A673 (cell line): Measurements from ENCODE around the gene BBS12. TPM values are rescaled to one million over a fixed set of nuclear protein-coding genes. Genes with fewer than 3 reads are reported as not detected.
A peak's percentile ranks its signal among the peaks of the same experiment; 100 is the strongest.

Experiments used
- BruUV-seq: library from RNA; stranded (reverse); fragments of 400-500 nt; replicated peaks from 2 replicates; lab custom pipeline; 2021; lab: Mats Ljungman, UMichigan
- CTCF ChIA-PET: fragments of 300-600 bp; sonication (Branson Sonifier 250); formaldehyde crosslinking; loops from one replicate; lab custom pipeline; 2022; ENCODE audit warnings: antibody characterized with exemption; lab: Charles Lee
- POLR2A ChIA-PET: fragments of 300-600 bp; sonication (Branson Sonifier 250); formaldehyde crosslinking; loops from one replicate; lab custom pipeline; 2022; ENCODE audit warnings: antibody characterized with exemption; ENCODE audit not compliant: low non-redundant PET; lab: Charles Lee
- DNase-seq: peaks from one replicate; pipeline ENCODE4 v3.0.0-alpha.2; 2015; ENCODE audit warnings: low spot score
- H3K27ac ChIP-seq: fragments of 200-600 bp; sonication (generic); 2 replicates; pipeline ENCODE4 v1.5.1; 2016; ENCODE audit warnings: mixed run types, low read depth, mild to moderate bottlenecking, mixed read lengths, antibody characterized with exemption, low read length; ENCODE audit not compliant: poor library complexity, severe bottlenecking
- H3K27me3 ChIP-seq: fragments of 200-600 bp; sonication (generic); replicated peaks from 2 replicates; pipeline ENCODE4 v1.6.1; 2017; ENCODE audit warnings: mixed run types, low read depth, mild to moderate bottlenecking, mixed read lengths, antibody characterized with exemption, low read length; ENCODE audit not compliant: insufficient read depth, poor library complexity
- H3K36me3 ChIP-seq: fragments of 200-600 bp; sonication (generic); 2 replicates; pipeline ENCODE4 v1.6.1; 2016; ENCODE audit warnings: mixed run types, mild to moderate bottlenecking, mixed read lengths, antibody characterized with exemption, low read length; ENCODE audit not compliant: insufficient read depth, poor library complexity, severe bottlenecking
- H3K4me1 ChIP-seq: fragments of 200-600 bp; sonication (generic); 2 replicates; pipeline ENCODE4 v1.6.1; 2017; ENCODE audit warnings: mixed run types, mild to moderate bottlenecking, mixed read lengths, antibody characterized with exemption, low read length; ENCODE audit not compliant: insufficient read depth, poor library complexity, severe bottlenecking
- H3K4me3 ChIP-seq: fragments of 200-600 bp; sonication (generic); 2 replicates; pipeline ENCODE4 v1.5.1; 2016; ENCODE audit warnings: low read depth, mixed run types, mild to moderate bottlenecking, mixed read lengths, low read length; ENCODE audit not compliant: poor library complexity, severe bottlenecking
- H3K9me3 ChIP-seq: fragments of 200-600 bp; sonication (generic); 2 replicates; pipeline ENCODE4 v1.6.1; 2016; ENCODE audit warnings: mixed run types, low read depth, mild to moderate bottlenecking, mixed read lengths, antibody characterized with exemption, low read length; ENCODE audit not compliant: poor library complexity, severe bottlenecking
- EZH2 ChIP-seq: fragments of 200-600 bp; sonication (generic); IDR thresholded peaks from 2 replicates; pipeline ENCODE4 v1.6.1; 2017; ENCODE audit warnings: borderline replicate concordance, low read depth, mild to moderate bottlenecking, mixed read lengths, antibody characterized with exemption, low read length; ENCODE audit not compliant: poor library complexity, severe bottlenecking
- intact Hi-C: fragments of 100-400 bp; cut with micrococcal nuclease; formaldehyde crosslinking; loops from one replicate; pipeline ENCODE4 v1.10.0; 2022; ENCODE audit not compliant: unreplicated experiment
- total RNA-seq: library from RNA; stranded (reverse); gene quantifications from 2 replicates; pipeline ENCODE4 v1.2.3, GENCODE V29; 2021
- TF ChIP-seq, protein P1 (sequence below): fragments of 300-800, 200-600 bp; sonication (generic); conservative IDR thresholded peaks from 2 replicates; pipeline ENCODE4 v1.5.1; 2017; ENCODE audit warnings: low read depth, mild to moderate bottlenecking, antibody characterized with exemption, low read length, moderate library complexity, mixed read lengths

The BBS12 gene
- total RNA-seq, 1 experiment from 2014 or later = 1.9 TPM

DNA sequence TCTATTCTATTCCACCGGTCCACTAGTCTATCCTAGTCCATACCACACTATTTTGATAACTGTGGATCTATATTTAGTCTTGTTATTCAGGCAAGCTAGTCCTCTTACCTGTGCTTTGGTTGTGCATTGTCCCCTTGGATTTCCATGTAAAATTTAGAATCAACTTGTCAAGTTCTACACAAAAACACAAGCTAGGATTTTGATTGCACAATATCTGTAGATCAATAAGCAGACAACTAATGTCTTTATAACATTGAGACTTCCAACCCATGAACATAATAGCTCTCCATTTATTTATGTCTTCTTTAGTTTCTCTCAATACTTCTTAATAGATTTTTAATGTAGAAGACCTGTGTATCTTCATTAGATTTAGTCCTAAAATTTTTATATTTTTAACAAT, 10.2 kb upstream of the BBS12 start:
- no peaks in the 10 kb centered on the region for H3K9me3 ChIP-seq
- intact Hi-C loops = no loop called here
- H3K27ac ChIP-seq = no peak overlapping the region
- H3K36me3 ChIP-seq = no peaks in the 10 kb centered on the region
- no peak overlapping the region for H3K4me3 ChIP-seq
- ChIA-PET CTCF (no interaction called here), POLR2A (no interaction called here)
- H3K4me1 ChIP-seq = no peaks in the 10 kb centered on the region
- no TSS peak for BruUV-seq
- no peaks in the 10 kb centered on the region for H3K27me3 ChIP-seq
- no peak for DNase-seq
- TF ChIP-seq, protein P1, sequence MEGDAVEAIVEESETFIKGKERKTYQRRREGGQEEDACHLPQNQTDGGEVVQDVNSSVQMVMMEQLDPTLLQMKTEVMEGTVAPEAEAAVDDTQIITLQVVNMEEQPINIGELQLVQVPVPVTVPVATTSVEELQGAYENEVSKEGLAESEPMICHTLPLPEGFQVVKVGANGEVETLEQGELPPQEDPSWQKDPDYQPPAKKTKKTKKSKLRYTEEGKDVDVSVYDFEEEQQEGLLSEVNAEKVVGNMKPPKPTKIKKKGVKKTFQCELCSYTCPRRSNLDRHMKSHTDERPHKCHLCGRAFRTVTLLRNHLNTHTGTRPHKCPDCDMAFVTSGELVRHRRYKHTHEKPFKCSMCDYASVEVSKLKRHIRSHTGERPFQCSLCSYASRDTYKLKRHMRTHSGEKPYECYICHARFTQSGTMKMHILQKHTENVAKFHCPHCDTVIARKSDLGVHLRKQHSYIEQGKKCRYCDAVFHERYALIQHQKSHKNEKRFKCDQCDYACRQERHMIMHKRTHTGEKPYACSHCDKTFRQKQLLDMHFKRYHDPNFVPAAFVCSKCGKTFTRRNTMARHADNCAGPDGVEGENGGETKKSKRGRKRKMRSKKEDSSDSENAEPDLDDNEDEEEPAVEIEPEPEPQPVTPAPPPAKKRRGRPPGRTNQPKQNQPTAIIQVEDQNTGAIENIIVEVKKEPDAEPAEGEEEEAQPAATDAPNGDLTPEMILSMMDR = no peak
- no peak for TF ChIP-seq EZH2

DNA sequence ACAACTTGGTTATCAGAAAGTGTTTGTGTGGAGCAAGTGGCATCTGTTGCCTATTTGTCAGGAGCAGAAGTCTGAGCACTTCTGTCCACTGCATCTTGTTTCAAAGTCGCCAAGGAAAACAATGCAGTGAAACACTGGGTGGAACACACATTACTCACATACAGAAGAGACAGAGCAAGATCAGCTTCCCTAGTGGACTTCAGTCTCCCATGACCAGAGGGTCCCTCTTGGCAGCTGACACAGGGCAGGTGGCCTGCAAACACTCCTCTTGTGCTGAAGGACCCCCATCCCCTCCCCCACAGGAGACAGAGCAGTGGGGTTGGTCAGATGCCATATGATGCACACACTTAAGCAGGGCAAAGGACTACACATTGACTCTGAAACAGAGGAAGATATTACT, 3.6 kb upstream of the BBS12 start:
- H3K36me3 ChIP-seq = no peaks in the 10 kb centered on the region
- BruUV-seq = no TSS peak
- ChIA-PET POLR2A (no interaction called here), CTCF (no interaction called here)
- intact Hi-C loops = no loop called here
- H3K27ac ChIP-seq = no peak overlapping the region
- no peak overlapping the region for H3K4me3 ChIP-seq
- TF ChIP-seq, protein P1 = no peak
- no peak for TF ChIP-seq EZH2
- no peaks in the 10 kb centered on the region for H3K9me3 ChIP-seq
- no peaks in the 10 kb centered on the region for H3K27me3 ChIP-seq
- no peak for DNase-seq
- peaks cover 4% of the 10 kb centered on the region for H3K4me1 ChIP-seq

DNA sequence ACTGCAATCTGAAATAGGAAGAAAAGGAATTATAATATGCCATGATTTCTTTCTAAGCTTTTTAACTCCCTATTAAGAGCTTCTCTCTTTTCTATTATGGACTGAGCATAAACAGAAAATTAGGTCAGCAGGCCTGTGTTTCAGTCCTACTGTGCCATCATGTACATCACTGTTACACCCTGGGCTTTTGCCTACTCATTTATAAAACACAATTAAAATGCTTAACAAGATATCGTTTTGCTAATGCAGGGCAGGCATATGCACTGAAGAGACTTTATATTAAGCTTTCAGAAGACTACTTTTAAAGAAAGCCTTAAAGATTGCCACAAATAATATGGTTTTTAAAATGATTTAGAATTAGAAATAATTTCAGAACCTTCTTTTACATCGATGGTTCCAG, 828 bp upstream of the BBS12 start:
- POLR2A ChIA-PET = no interaction called here
- peak overlapping the region; percentile 68 for H3K4me3 ChIP-seq
- intact Hi-C loops = no loop called here
- CTCF ChIA-PET = interaction anchor here (1.6 kb wide), 1 partner anchor 15 kb away, joined by 6 read pairs; no protein-coding TSS in a partner anchor
- H3K36me3 ChIP-seq = no peaks in the 10 kb centered on the region
- H3K4me1 ChIP-seq = peaks cover 4% of the 10 kb centered on the region
- no peaks in the 10 kb centered on the region for H3K9me3 ChIP-seq
- TF ChIP-seq, protein P1 = no peak
- TF ChIP-seq EZH2 = no peak
- H3K27me3 ChIP-seq = no peaks in the 10 kb centered on the region
- H3K27ac ChIP-seq = no peak overlapping the region
- BruUV-seq = no TSS peak
- no peak for DNase-seq
